NCI-H69 (cell line): ENCODE results near the gene AGFG1.
"Not testable (repeated sequence)": the region's sequence is repeated elsewhere in the genome, so short reads cannot be mapped to it uniquely, and the experiment has no call there.

Experiments used
- DNase-seq: peaks from one replicate; lab custom pipeline; 2025; lab: John Stamatoyannopoulos, UW

Gene AGFG1

GRCh38 chr2:227500301-227500630, 28.3 kb downstream of the AGFG1 start:
- no peak for DNase-seq

DNA sequence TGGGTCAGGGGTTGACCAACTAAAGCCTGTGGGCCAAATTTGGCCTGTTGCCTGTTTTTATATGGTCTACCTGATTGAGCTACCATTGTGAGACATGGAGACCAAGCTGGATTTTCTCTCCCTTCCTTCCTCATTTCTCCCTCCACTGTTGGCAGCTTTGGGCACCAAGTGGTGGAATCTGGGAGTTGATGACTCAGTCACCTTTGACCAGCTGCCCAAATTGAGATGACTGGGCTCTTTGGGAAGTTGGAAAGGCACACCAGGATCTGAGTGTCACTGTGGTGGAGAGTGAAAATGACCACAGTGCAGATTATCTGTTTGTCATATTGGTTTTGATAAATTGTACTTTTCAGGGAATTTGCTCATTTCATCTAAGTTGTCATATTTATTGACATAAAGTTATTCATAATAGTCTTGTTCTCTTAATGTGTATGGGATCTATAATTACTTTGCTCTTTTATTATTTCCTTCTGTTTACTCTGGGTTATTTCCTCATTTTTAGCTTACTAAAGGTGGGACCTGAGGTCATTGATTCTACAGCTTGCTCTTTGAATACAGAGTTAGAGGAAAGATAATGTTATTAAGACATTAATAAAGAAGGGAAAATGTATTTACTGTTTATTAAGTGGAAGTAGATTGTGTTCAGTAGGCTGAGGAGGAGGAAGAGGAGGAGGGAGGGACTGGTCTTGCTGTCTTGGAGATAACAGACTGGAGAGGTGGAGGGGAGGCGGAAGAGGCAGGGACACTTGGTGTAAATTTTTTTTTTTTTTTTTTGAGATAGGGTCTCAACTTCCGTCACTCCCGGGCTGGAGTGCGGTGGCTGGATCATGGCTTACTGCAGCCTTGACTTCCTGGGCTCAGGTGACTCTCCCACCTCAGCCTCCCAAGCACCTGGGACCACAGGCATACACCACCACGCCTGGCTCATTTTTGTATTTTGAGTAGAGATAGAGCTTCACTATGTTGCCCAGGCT, 31.8 kb downstream of the AGFG1 start:
- peak; percentile 41 for DNase-seq

- DNase-seq = no peak
These were observed 32.7 kb downstream of the AGFG1 start for GRCh38 chr2:227504700-227505099.

GRCh38 chr2:227506456-227506855, 34.5 kb downstream of the AGFG1 start:
- no peak for DNase-seq

- DNase-seq = no peak
These were observed 36.0 kb downstream of the AGFG1 start for GRCh38 chr2:227507963-227508362.

DNA sequence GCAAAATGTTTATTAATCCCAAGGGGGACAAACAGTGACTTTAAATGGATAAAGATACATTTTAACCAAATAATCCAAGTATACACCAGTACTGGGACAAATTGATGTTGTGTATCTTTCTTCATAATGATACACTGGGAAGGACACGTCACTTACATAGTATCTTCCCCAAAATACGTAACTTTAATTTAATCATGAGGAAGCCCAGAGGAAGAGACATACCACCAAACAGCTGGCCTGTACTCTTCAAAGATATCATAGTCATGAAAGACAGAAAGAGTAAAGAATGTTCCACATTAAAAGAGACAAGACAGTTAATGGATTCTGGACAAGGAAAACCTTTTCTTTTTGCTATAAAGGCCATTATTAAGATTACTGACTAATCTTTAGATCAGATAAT, 37.1 kb downstream of the AGFG1 start:
- DNase-seq = no peak

DNA sequence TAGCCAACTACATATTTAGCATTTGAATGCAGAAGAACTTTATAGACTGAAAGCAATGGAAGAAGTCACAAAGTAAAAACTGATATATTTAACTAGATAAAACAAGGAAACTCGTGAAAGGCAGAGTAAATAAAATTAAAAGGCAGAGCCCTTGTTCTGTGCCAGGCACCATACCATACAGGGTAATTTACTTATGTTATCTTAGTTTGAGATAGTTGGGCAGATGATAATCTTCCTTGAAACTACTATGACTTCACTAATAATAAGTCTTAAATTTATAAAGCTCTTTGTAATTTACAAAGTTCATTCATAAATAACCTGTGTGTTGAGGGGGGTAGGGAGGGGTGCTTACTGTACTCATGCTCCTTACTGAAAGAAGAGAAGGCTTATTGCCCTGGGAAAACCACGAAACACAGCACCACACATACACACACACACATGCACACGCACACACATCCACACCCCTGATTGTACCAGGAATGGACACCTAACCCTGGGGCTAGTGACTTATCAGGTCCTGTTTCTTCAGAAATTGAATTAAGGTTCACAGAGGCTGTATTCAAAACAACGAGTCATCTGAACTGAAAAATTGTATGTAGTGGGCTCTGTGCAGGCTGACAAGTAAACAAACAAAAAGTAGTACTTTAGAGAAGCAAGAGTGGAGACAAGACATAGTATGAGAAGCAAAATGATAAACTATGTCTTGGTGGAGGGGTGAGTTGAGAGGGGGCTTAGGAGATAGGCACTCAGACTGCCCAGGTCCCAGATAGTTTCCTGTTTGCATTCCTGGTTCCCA, 38.1 kb downstream of the AGFG1 start:
- DNase-seq = peak; percentile 3

GRCh38 chr2:227510620-227510958, 38.6 kb downstream of the AGFG1 start:
- DNase-seq = no peak

DNA sequence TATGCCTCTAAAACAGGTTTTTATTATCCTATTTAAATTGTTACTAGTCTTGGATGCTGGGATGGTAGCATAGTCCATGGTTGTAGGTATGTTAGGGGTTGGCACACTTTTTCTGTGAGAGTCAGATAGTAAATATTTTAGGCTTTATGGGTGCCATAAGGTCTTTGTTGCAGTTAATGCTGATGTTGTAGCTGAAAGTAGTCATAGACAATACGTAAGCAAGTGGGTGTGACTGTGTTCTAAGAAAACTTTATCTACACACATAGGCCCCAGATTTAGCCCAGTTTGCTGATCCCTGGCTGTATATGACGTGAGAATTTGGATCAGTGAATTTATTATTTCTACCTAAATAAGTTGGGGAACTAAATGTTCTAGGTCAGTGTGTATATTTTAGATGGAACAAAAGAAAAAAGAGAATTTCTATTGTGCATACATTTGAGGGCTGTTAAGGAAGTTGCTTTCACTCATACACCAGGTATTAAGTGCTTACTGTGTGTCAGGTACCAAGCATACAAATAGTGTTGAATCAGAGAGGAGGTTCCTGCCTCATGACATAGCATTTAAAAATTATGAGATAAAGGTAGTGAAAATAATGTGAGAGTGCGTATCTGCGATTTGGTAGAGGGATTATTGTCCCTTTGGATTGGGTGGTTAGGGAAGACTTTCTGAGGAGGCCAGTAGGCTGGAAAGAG, 39.4 kb downstream of the AGFG1 start:
- no peak for DNase-seq

DNA sequence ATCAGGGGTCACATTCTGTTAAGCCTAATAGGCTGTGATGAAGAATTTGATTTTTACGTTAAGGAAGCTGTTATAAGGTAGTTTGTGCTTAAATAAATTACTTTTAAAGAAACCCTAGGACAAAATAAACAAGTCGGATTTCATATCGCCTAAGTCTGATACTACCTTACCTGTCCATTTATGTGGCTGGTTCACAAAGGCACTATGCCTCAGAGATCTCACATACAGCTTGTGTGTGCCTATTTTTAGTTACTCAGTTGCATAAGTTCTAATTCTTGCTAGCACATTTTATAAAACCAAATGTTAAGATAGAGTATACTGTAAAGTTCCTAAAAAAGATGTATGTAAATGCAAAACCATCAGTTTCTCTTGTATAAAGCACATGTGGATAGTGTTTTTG, 40.0 kb downstream of the AGFG1 start:
- no peak for DNase-seq

DNA sequence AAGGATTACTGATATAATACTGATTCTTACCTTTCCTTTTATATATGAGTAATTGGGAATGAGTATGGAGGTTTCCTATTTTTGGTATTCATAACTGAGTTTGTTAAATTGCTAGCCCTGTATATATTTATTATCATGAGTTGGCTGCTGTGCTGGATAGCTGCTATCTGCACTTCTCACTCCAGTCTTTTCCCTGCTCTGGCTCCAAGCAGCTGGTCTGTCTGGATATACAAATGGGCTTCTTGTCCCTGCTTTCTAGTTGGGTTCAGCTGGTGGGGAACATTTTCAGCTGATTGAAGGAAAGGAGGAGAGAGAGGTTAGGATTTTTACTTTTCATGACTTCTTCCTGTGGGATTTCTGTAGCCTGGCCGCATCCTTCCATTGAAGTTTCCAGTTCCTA, 41.2 kb downstream of the AGFG1 start:
- no peak for DNase-seq

- DNase-seq = no peak
These were observed 43.8 kb downstream of the AGFG1 start for GRCh38 chr2:227515742-227516141.

DNA sequence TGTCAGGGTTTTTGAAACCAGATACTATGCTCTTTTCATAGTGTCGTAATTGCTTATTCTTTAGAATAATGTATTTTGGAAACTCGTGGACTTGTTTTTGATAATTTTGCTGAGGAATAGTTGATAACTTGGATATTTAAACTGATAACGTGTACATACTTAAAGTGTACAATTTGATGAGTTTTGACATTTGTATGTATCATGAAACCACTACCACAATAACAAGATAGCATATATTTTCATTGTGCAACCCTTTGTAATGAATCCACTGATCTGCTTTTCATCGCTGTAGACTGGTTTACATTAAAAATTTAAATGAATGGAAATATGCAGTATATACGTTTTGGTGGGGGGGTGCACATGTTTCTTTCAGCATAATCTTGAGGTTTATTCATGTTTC, 45.8 kb downstream of the AGFG1 start:
- no peak for DNase-seq

- DNase-seq = not testable (repeated sequence)
These were observed 46.4 kb downstream of the AGFG1 start for GRCh38 chr2:227518278-227518865.

GRCh38 chr2:227521178-227521577, 49.2 kb downstream of the AGFG1 start:
- DNase-seq = not testable (repeated sequence)

GRCh38 chr2:227524665-227525064, 52.7 kb downstream of the AGFG1 start:
- DNase-seq = no peak

- no peak for DNase-seq
These were observed 55.4 kb downstream of the AGFG1 start for GRCh38 chr2:227527351-227527750.

DNA sequence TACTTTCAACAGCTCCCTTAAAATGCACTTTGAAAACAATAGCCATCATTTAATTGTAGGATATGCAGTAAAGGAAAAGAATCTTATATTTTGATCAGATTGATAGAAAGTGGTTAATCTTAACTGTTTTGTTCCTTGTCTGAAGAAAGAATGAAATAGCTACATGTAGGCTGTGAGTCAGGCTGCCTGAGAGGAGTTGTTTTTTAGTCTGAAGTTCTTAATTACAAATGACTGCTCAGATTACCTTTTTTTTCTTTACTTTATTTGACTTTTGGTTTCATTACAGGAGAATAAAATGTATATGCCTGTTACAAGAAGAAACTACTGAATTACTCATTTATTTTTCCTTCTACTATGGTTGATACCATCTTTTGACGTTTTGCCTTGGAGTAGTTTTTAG, 56.8 kb downstream of the AGFG1 start:
- no peak for DNase-seq

DNA sequence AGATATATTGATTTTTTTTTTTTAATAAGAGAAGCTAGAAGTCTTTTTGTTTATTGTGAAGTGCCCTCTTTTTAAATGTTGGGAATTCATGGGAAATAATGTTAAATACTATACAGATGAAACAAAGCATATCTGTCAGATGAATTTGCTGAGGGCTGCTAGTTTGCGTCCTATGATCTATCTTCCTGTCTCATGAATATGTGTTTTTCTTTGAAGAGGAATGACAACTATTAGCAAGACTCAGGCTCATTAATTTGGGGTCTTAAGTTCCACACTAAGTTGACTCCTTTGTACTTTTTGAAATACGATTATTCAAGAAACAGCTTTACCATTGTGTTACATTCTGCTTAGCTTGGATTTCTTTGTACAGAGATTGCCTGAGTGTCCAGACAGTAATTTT, 57.9 kb downstream of the AGFG1 start:
- DNase-seq = no peak

DNA sequence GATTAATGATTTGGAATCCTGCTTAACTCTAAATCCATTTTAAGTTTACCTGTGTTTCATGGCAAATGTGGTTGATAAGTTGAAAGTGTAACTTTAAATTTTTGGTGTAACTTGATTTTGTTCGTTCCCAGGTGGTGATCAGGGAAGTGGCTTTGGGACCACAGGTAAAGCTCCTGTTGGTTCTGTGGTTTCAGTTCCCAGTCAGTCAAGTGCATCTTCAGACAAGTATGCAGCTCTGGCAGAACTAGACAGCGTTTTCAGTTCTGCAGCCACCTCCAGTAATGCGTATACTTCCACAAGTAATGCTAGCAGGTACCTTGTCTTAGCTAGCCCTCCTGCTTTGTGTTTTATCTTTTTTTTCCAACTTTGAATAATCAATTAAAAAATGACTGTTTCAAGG, 62.8 kb downstream of the AGFG1 start:
- no peak for DNase-seq

DNA sequence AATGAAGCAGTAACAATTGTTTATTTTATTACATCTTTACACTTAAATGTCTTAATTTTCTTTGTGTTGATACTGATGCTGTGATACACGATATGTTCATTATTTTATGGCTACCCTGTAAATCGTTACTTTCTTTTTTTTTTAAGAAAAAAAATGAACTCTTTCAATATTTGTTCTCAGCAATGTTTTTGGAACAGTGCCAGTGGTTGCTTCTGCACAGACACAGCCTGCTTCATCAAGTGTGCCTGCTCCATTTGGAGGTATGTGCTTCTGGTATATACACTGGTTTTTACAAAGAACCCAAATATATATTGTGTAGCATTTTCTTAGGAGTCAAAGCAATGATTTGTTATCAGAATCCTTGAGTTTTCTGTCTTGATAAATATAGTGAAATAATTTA, 64.5 kb downstream of the AGFG1 start:
- peak; percentile 60 for DNase-seq

GRCh38 chr2:227539465-227539956, 67.6 kb downstream of the AGFG1 start:
- no peak for DNase-seq
